K562 (cell line): ENCODE results near the gene RCSD1. TPM values are rescaled to one million over a fixed set of nuclear protein-coding genes. Genes with fewer than 3 reads are reported as not detected.

Experiments used
- C11orf30 ChIP-seq: fragments of 450-650 bp; IDR thresholded peaks from 2 replicates; pipeline ENCODE4 v1.6.1; 2016; ENCODE audit warnings: low read depth, mild to moderate bottlenecking
- CAMTA2 ChIP-seq: fragments of 250-450 bp; sonication (Bioruptor Pico); conservative IDR thresholded peaks from 2 replicates; pipeline ENCODE4 v1.5.1; 2022
- CREM ChIP-seq: IDR thresholded peaks from 2 replicates; pipeline ENCODE4 v1.6.1; 2014; ENCODE audit warnings: antibody characterized with exemption, low read depth
- GATA2 ChIP-seq: sonication (generic); formaldehyde crosslinking; IDR thresholded peaks from 2 replicates; pipeline ENCODE4 v1.4.0; 2020; ENCODE audit warnings: mild to moderate bottlenecking, missing genetic modification reagents
- HMG20B ChIP-seq: fragments of 250-450 bp; sonication (Bioruptor Pico); IDR thresholded peaks from 2 replicates; pipeline ENCODE4 v1.5.0; 2021; ENCODE audit warnings: mild to moderate bottlenecking
- L3MBTL2 ChIP-seq: fragments of 450-650 bp; IDR thresholded peaks from 2 replicates; pipeline ENCODE4 v1.6.1; 2016; ENCODE audit warnings: mild to moderate bottlenecking, moderate library complexity
- MAFF ChIP-seq: IDR thresholded peaks from 2 replicates; pipeline ENCODE4 v1.6.1; 2012; ENCODE audit warnings: low read length, improper control_type of control experiment
- MAFK ChIP-seq: IDR thresholded peaks from 2 replicates; pipeline ENCODE4 v1.6.1; 2011; ENCODE audit warnings: low read length, improper control_type of control experiment
- MTA2 ChIP-seq: fragments of 450-650 bp; IDR thresholded peaks from 2 replicates; pipeline ENCODE4 v1.6.1; 2016; ENCODE audit warnings: low read depth
- NFRKB ChIP-seq: fragments of 450-650 bp; IDR thresholded peaks from 2 replicates; pipeline ENCODE4 v1.6.1; 2016; ENCODE audit warnings: low read depth
- PHB ChIP-seq: fragments of 250-450 bp; sonication (Bioruptor Pico); IDR thresholded peaks from 2 replicates; pipeline ENCODE4 v1.5.0; 2021
- PKNOX1 ChIP-seq: fragments of 450-650 bp; IDR thresholded peaks from 2 replicates; pipeline ENCODE4 v1.6.1; 2016
- POLR2A ChIP-seq: fragments of 450-650 bp; conservative IDR thresholded peaks from 2 replicates; pipeline ENCODE4 v1.6.1; 2016
- RCOR1 ChIP-seq, 2 experiments: IDR thresholded peaks; 2 replicates each; pipeline ENCODE4 v1.6.1; 2012; ENCODE audit warnings: low read depth in 2 of 2, low read length in 2 of 2, borderline replicate concordance in 1 of 2, improper control_type of control experiment in 1 of 2
- SIX5 ChIP-seq, 2 experiments: IDR thresholded peaks; 2 replicates each; pipeline ENCODE4 v1.6.1; 2011; ENCODE audit warnings: low read length in 2 of 2, borderline replicate concordance in 1 of 2, low read depth in 1 of 2, mild to moderate bottlenecking in 1 of 2, moderate library complexity in 1 of 2; ENCODE audit not compliant: insufficient read depth in 1 of 2
- TBP ChIP-seq: optimal IDR thresholded peaks from 2 replicates; pipeline ENCODE3; 2011; ENCODE audit warnings: low read depth, low read length, improper control_type of control experiment
- TCFL5 ChIP-seq: fragments of 250-450 bp; sonication (Bioruptor Pico); conservative IDR thresholded peaks from 2 replicates; pipeline ENCODE4 v1.6.1; 2021; ENCODE audit warnings: mild to moderate bottlenecking, moderate library complexity, matching md5 sums
- ZNF316 ChIP-seq: fragments of 450-650 bp; IDR thresholded peaks from 2 replicates; pipeline ENCODE4 v1.6.1; 2016
- ZNF592 ChIP-seq: fragments of 450-650 bp; IDR thresholded peaks from 2 replicates; pipeline ENCODE4 v1.6.1; 2017; ENCODE audit warnings: antibody characterized with exemption, mild to moderate bottlenecking
- ZSCAN32 ChIP-seq: fragments of 450-650 bp; formaldehyde crosslinking; IDR thresholded peaks from 2 replicates; pipeline ENCODE4 v1.4.0; 2020; ENCODE audit warnings: mild to moderate bottlenecking, moderate library complexity
- polyA plus RNA-seq, 8 experiments: library from polyadenylated mRNA; depleted of rRNA in 4 of 8; stranded (reverse) in 5 of 8; unstranded in 3 of 8; fragments of >200 nt; fragmentation: Nextera tagmentation in 2 of 8; fragmentation: Illumina TruSeq in 1 of 8; extraction: Ambion mirVana in 2 of 8; extraction: Trizol in 1 of 8; gene quantifications; 2 replicates each; pipeline versions ENCODE4 v1.2.1 to v1.2.3, GENCODE V29; 2011 to 2014; ENCODE audit warnings: inconsistent platforms in 1 of 8, missing spikeins in 1 of 8
- total RNA-seq, 7 experiments: library from RNA; depleted of rRNA in 6 of 7; stranded (reverse); fragments of >200 nt in 6 of 7; fragmentation: Illumina TruSeq in 2 of 7; extraction: Trizol in 2 of 7; gene quantifications; 2 replicates each; pipeline versions ENCODE4 v1.2.1 to v1.2.3, GENCODE V29; 2011 to 2021; ENCODE audit warnings: low replicate concordance in 1 of 7
- TF ChIP-seq, protein P1 (sequence below): sonication (generic); formaldehyde crosslinking; IDR thresholded peaks from 2 replicates; pipeline ENCODE4 v1.9.0; 2022; ENCODE audit warnings: mild to moderate bottlenecking, missing genetic modification reagents

The RCSD1 gene
- total and polyA plus RNA-seq, 9 of the 15 experiments (the other 6 are each of a cell fraction or from before 2014, with no cell fraction given), result 7.8 to 69.8 (median 45.3) TPM

GRCh38 chr1:167641786-167642500, 11.9 kb downstream of the RCSD1 start (continued):
- TF ChIP-seq ZNF592 (0 out of 2 replicates have a peak, but pooled peaks have one; percentile 20), SIX5 (IDR thresholded peaks at IDR 0.05; ENCODE audit: borderline replicate concordance in 1 of 2, insufficient read depth in 1 of 2, low read depth in 1 of 2, low read length in 2 of 2) (no peak), TCFL5 (CRISPR knock-in tag) (no peak), PKNOX1 (peak; percentile 22; the same call in 1 of the 2 replicates), C11orf30 (peak; percentile 99), MTA2 (peak; percentile 20; the same call in 1 of the 2 replicates), TBP (peak; percentile 36), GATA2 (CRISPR knock-in tag) (peak; percentile 79), CREM (peak; percentile 28; the same call in 1 of the 2 replicates), HMG20B (CRISPR knock-in tag) (0 out of 2 replicates have a peak, but pooled peaks have one; percentile 42), RCOR1 (IDR thresholded peaks at IDR 0.05; ENCODE audit: borderline replicate concordance in 1 of 2, low read depth in 2 of 2, low read length in 2 of 2) (peak in 1 of 2 experiments; percentile 51; a peak in 1 of 4 replicates), CAMTA2 (CRISPR knock-in tag) (0 out of 2 replicates have a peak, but pooled peaks have one; percentile 46), L3MBTL2 (no peak), NFRKB (no peak), MAFK (peak; percentile 95), PHB (CRISPR knock-in tag) (no peak), POLR2A (0 out of 2 replicates have a peak, but pooled peaks have one; percentile 42), ZSCAN32 (CRISPR knock-in tag) (no peak), MAFF (peak; percentile 97), ZNF316 (peak; percentile 99)
- TF ChIP-seq, protein P1, sequence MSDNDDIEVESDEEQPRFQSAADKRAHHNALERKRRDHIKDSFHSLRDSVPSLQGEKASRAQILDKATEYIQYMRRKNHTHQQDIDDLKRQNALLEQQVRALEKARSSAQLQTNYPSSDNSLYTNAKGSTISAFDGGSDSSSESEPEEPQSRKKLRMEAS, result peak; percentile 46; the same call in 1 of the 2 replicates
